ENCODE results near the gene NPY4R2.
"Not testable (repeated sequence)": the region's sequence is repeated elsewhere in the genome, so short reads cannot be mapped to it uniquely, and the experiment has no call there.

DNA sequence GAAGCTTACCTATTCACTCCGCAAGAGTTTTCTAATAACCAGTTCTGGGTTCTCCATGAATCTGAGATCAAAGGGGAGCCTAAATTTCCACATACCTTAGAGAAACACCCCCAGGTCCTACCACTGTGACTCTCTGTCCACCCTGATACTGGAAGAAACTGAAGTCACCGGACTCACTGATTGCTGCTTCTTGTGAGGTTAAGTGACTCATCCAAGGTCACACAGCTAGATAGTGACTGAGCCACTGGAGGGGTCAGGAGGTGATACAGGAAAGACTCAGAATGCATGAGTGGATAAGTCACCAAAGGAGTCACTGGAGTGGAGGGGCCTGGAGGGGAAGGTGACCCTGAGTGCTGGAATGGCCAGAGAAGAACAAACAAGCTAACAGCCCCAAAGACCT, 9.8 kb downstream of the NPY4R2 start:
- TF ChIP-seq, protein P1, sequence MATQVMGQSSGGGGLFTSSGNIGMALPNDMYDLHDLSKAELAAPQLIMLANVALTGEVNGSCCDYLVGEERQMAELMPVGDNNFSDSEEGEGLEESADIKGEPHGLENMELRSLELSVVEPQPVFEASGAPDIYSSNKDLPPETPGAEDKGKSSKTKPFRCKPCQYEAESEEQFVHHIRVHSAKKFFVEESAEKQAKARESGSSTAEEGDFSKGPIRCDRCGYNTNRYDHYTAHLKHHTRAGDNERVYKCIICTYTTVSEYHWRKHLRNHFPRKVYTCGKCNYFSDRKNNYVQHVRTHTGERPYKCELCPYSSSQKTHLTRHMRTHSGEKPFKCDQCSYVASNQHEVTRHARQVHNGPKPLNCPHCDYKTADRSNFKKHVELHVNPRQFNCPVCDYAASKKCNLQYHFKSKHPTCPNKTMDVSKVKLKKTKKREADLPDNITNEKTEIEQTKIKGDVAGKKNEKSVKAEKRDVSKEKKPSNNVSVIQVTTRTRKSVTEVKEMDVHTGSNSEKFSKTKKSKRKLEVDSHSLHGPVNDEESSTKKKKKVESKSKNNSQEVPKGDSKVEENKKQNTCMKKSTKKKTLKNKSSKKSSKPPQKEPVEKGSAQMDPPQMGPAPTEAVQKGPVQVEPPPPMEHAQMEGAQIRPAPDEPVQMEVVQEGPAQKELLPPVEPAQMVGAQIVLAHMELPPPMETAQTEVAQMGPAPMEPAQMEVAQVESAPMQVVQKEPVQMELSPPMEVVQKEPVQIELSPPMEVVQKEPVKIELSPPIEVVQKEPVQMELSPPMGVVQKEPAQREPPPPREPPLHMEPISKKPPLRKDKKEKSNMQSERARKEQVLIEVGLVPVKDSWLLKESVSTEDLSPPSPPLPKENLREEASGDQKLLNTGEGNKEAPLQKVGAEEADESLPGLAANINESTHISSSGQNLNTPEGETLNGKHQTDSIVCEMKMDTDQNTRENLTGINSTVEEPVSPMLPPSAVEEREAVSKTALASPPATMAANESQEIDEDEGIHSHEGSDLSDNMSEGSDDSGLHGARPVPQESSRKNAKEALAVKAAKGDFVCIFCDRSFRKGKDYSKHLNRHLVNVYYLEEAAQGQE (IDR thresholded peaks at IDR 0.05), result not testable (repeated sequence)
- not testable (repeated sequence) for TF ChIP-seq CTCF (IDR thresholded peaks at IDR 0.05; ENCODE audit: low read depth, low read length, missing input control); RAD21 (IDR thresholded peaks at IDR 0.05); JUND (IDR thresholded peaks at IDR 0.05)
- TF ChIP-seq, protein P2, sequence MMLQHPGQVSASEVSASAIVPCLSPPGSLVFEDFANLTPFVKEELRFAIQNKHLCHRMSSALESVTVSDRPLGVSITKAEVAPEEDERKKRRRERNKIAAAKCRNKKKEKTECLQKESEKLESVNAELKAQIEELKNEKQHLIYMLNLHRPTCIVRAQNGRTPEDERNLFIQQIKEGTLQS (IDR thresholded peaks at IDR 0.05), result not testable (repeated sequence)
